NB4 (cell line): Measurements from ENCODE around the gene P2RY12.

Source experiments
- POLR2A ChIP-seq: IDR thresholded peaks from 2 replicates; pipeline ENCODE4 v1.6.1; 2011; ENCODE audit warnings: mild to moderate bottlenecking; ENCODE audit not compliant: insufficient read length; ENCODE audit errors: extremely low read depth
- TF ChIP-seq, protein P1 (sequence below): IDR thresholded peaks from one replicate; pipeline ENCODE4 v1.5.1; 2012; ENCODE audit warnings: low read depth, low read length
- TF ChIP-seq, protein P2 (sequence below): IDR thresholded peaks from 2 replicates; pipeline ENCODE4 v1.6.1; 2011; ENCODE audit warnings: low read depth, low read length

DNA sequence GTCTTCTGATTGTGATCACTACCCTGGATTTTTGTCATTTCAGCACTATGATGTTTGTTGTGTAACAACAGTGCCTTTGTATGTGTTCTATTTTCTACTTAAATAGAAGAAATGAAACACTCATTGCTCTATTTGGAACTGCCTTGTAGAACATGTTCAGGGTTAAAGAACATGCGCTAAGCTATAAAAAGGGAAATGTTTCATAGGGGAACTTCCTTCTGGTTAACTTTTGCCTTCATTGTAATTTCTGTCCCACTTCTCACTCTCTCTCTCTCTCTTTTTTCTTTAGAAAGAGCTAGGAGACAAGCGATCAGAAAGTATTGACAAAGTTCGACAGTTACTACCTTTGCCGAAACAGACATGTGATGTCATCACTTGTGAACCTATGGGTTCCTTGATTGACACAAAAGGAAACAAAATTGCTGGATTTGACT lies at the start of gene P2RY12:
- TF ChIP-seq, protein P1, sequence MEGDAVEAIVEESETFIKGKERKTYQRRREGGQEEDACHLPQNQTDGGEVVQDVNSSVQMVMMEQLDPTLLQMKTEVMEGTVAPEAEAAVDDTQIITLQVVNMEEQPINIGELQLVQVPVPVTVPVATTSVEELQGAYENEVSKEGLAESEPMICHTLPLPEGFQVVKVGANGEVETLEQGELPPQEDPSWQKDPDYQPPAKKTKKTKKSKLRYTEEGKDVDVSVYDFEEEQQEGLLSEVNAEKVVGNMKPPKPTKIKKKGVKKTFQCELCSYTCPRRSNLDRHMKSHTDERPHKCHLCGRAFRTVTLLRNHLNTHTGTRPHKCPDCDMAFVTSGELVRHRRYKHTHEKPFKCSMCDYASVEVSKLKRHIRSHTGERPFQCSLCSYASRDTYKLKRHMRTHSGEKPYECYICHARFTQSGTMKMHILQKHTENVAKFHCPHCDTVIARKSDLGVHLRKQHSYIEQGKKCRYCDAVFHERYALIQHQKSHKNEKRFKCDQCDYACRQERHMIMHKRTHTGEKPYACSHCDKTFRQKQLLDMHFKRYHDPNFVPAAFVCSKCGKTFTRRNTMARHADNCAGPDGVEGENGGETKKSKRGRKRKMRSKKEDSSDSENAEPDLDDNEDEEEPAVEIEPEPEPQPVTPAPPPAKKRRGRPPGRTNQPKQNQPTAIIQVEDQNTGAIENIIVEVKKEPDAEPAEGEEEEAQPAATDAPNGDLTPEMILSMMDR: no peak
- no peak for TF ChIP-seq POLR2A
- TF ChIP-seq, protein P2, sequence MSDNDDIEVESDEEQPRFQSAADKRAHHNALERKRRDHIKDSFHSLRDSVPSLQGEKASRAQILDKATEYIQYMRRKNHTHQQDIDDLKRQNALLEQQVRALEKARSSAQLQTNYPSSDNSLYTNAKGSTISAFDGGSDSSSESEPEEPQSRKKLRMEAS: no peak
